Myocyte (in vitro differentiated cells): ENCODE results near the gene AOX1. TPM values are rescaled to one million over a fixed set of nuclear protein-coding genes. Genes with fewer than 3 reads are reported as not detected.
"Not testable (repeated sequence)": the region's sequence is repeated elsewhere in the genome, so short reads cannot be mapped to it uniquely, and the experiment has no call there.

ENCODE experiments used
- DNase-seq: peaks from one replicate; pipeline ENCODE4 v3.0.0-alpha.2; 2012; ENCODE audit warnings: low read depth
- total RNA-seq: library from RNA; depleted of rRNA; stranded (reverse); fragments of >200 nt; gene quantifications from 2 replicates; pipeline ENCODE4 v1.2.3, GENCODE V29; 2014

The AOX1 gene
- total RNA-seq, 1 donor from 2014 or later = 5.9 TPM

GRCh38 chr2:200625282-200625681 is 39.5 kb downstream of the AOX1 start:
- DNase-seq = no peak

- peak; percentile 49 for DNase-seq
These were observed 40.1 kb downstream of the AOX1 start for GRCh38 chr2:200625958-200626363.

GRCh38 chr2:200627110-200627770 is 41.4 kb downstream of the AOX1 start:
- no peak for DNase-seq

- not testable (repeated sequence) for DNase-seq
These were observed 42.6 kb downstream of the AOX1 start for GRCh38 chr2:200628461-200628860.

- DNase-seq = no peak
These were observed 45.5 kb downstream of the AOX1 start for GRCh38 chr2:200631287-200631686.

GRCh38 chr2:200634231-200634964 is 48.6 kb downstream of the AOX1 start:
- DNase-seq = no peak

- DNase-seq = no peak
These were observed 49.4 kb downstream of the AOX1 start for GRCh38 chr2:200635251-200635650.

GRCh38 chr2:200637901-200638300 is 52.1 kb downstream of the AOX1 start:
- DNase-seq = no peak

GRCh38 chr2:200640176-200640575 is 54.4 kb downstream of the AOX1 start:
- DNase-seq = no peak

GRCh38 chr2:200640901-200641300 is 55.1 kb downstream of the AOX1 start:
- no peak for DNase-seq

- DNase-seq = not testable (repeated sequence)
These were observed 62.9 kb downstream of the AOX1 start for GRCh38 chr2:200648518-200649281.

- DNase-seq = peak; percentile 14
These were observed 63.9 kb downstream of the AOX1 start for GRCh38 chr2:200649724-200650123.

- DNase-seq = no peak
These were observed 64.4 kb downstream of the AOX1 start for GRCh38 chr2:200650195-200650594.

GRCh38 chr2:200652158-200652557 is 66.3 kb downstream of the AOX1 start:
- no peak for DNase-seq

GRCh38 chr2:200653021-200653420 is 67.2 kb downstream of the AOX1 start:
- DNase-seq = no peak

GRCh38 chr2:200654823-200655222 is 69.0 kb downstream of the AOX1 start:
- DNase-seq = no peak

GRCh38 chr2:200655918-200656580 is 70.2 kb downstream of the AOX1 start:
- no peak for DNase-seq

- peak; percentile 26 for DNase-seq
These were observed 72.6 kb downstream of the AOX1 start for GRCh38 chr2:200658278-200658864.

GRCh38 chr2:200659410-200659809 is 73.6 kb downstream of the AOX1 start:
- no peak for DNase-seq

- DNase-seq = no peak
These were observed 75.7 kb downstream of the AOX1 start for GRCh38 chr2:200661477-200661876.

- peak; percentile 40 for DNase-seq
These were observed 76.9 kb downstream of the AOX1 start for GRCh38 chr2:200662727-200663126.
